ENCODE data around the gene LIN37.
"Not testable (repeated sequence)": the region's sequence is repeated elsewhere in the genome, so short reads cannot be mapped to it uniquely, and the experiment has no call there.

DNA sequence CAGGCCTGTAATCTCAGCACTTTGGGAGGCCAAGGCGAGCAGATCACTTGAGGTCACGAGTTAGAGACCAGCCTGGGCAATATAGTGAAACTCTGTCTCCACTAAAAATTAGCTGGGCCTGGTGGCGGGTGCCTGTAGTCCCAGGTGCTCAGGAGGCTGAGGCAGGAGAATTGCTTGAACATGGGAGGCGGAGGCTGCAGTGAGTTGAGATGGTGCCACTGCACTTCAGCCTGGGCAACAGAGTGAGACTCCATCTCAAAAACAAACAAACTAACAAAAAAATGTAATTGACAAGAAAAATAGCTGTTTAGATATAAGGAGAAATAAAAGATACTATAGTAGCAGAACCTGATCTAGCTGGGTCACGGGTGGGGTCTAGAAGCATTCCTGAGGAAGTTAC, 24.0 kb downstream of the LIN37 start:
- TF ChIP-seq ZNF396 (CRISPR knock-in tag; IDR thresholded peaks at IDR 0.05; ENCODE audit: borderline replicate concordance); ESRRA (CRISPR knock-in tag; IDR thresholded peaks at IDR 0.05; ENCODE audit: borderline replicate concordance); ZNF263 (CRISPR knock-in tag; IDR thresholded peaks at IDR 0.05; ENCODE audit: low read depth); SP1 (CRISPR knock-in tag; conservative IDR thresholded peaks at IDR 0.05); ZNF281 (CRISPR knock-in tag; IDR thresholded peaks at IDR 0.05); FOXK1 (CRISPR knock-in tag; IDR thresholded peaks at IDR 0.05): not testable (repeated sequence)
- TF ChIP-seq, protein P1, sequence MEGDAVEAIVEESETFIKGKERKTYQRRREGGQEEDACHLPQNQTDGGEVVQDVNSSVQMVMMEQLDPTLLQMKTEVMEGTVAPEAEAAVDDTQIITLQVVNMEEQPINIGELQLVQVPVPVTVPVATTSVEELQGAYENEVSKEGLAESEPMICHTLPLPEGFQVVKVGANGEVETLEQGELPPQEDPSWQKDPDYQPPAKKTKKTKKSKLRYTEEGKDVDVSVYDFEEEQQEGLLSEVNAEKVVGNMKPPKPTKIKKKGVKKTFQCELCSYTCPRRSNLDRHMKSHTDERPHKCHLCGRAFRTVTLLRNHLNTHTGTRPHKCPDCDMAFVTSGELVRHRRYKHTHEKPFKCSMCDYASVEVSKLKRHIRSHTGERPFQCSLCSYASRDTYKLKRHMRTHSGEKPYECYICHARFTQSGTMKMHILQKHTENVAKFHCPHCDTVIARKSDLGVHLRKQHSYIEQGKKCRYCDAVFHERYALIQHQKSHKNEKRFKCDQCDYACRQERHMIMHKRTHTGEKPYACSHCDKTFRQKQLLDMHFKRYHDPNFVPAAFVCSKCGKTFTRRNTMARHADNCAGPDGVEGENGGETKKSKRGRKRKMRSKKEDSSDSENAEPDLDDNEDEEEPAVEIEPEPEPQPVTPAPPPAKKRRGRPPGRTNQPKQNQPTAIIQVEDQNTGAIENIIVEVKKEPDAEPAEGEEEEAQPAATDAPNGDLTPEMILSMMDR (IDR thresholded peaks at IDR 0.05), result not testable (repeated sequence)
- TF ChIP-seq, protein P2, sequence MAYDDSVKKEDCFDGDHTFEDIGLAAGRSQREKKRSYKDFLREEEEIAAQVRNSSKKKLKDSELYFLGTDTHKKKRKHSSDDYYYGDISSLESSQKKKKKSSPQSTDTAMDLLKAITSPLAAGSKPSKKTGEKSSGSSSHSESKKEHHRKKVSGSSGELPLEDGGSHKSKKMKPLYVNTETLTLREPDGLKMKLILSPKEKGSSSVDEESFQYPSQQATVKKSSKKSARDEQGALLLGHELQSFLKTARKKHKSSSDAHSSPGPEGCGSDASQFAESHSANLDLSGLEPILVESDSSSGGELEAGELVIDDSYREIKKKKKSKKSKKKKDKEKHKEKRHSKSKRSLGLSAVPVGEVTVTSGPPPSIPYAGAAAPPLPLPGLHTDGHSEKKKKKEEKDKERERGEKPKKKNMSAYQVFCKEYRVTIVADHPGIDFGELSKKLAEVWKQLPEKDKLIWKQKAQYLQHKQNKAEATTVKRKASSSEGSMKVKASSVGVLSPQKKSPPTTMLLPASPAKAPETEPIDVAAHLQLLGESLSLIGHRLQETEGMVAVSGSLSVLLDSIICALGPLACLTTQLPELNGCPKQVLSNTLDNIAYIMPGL (CRISPR knock-in tag; IDR thresholded peaks at IDR 0.05), result not testable (repeated sequence)
- TF ChIP-seq, protein P3, sequence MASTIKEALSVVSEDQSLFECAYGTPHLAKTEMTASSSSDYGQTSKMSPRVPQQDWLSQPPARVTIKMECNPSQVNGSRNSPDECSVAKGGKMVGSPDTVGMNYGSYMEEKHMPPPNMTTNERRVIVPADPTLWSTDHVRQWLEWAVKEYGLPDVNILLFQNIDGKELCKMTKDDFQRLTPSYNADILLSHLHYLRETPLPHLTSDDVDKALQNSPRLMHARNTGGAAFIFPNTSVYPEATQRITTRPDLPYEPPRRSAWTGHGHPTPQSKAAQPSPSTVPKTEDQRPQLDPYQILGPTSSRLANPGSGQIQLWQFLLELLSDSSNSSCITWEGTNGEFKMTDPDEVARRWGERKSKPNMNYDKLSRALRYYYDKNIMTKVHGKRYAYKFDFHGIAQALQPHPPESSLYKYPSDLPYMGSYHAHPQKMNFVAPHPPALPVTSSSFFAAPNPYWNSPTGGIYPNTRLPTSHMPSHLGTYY (CRISPR knock-in tag; IDR thresholded peaks at IDR 0.05), result not testable (repeated sequence)
